ENCODE measurements around the gene NWD2. TPM values are rescaled to one million over a fixed set of nuclear protein-coding genes. Genes with fewer than 3 reads are reported as not detected.

The NWD2 gene
- total and polyA plus RNA-seq, 9 of the 15 experiments (the other 6 are each of a cell fraction or from before 2014, with no cell fraction given), result not detected

- ChIA-PET POLR2A (no interaction called here), CTCF (ENCODE audit: low intra/inter-chr PET ratio) (no interaction called here)
- Histone ChIP-seq H4K20me1 (replicated peaks; ENCODE audit: control insufficient read depth, insufficient read depth, low read length) (no peaks in the 10 kb centered on the region), H3K27me3 (ENCODE audit: control insufficient read depth in 2 of 2, insufficient read depth in 2 of 2, low read length in 2 of 2) (no peaks in the 10 kb centered on the region), H3K36me3 (ENCODE audit: control insufficient read depth, insufficient read depth, low read length) (no peaks in the 10 kb centered on the region), H3K27ac (ENCODE audit: extremely low read depth, low read depth, low read length) (no peak overlapping the region), H3K9me3 (replicated peaks; ENCODE audit: control insufficient read depth, insufficient read depth, low read depth, low read length) (no peaks in the 10 kb centered on the region), H3K9me1 (ENCODE audit: control insufficient read depth, insufficient read depth, low read length) (no peaks in the 10 kb centered on the region), H2AFZ (ENCODE audit: low read depth, low read length) (no peak overlapping the region), H3K4me1 (replicated peaks in 1 of 2; ENCODE audit: control insufficient read depth in 2 of 2, insufficient read depth in 2 of 2, low read length in 2 of 2) (no peaks in the 10 kb centered on the region), H3K4me2 (ENCODE audit: insufficient read depth, low read length) (no peak overlapping the region), H3K9ac (ENCODE audit: insufficient read depth in 1 of 2, low read depth in 2 of 2, low read length in 2 of 2) (no peak overlapping the region), H3K4me3 (no peak overlapping the region), H3K79me2 (ENCODE audit: control insufficient read depth, insufficient read depth, low read length) (no peaks in the 10 kb centered on the region)
- DNase-seq (ENCODE audit: extremely low read depth in 1 of 4, low spot score in 3 of 4) (no peak), ATAC-seq (no peak), FAIRE-seq (no peak)
- TF ChIP-seq, protein P1, sequence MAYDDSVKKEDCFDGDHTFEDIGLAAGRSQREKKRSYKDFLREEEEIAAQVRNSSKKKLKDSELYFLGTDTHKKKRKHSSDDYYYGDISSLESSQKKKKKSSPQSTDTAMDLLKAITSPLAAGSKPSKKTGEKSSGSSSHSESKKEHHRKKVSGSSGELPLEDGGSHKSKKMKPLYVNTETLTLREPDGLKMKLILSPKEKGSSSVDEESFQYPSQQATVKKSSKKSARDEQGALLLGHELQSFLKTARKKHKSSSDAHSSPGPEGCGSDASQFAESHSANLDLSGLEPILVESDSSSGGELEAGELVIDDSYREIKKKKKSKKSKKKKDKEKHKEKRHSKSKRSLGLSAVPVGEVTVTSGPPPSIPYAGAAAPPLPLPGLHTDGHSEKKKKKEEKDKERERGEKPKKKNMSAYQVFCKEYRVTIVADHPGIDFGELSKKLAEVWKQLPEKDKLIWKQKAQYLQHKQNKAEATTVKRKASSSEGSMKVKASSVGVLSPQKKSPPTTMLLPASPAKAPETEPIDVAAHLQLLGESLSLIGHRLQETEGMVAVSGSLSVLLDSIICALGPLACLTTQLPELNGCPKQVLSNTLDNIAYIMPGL (CRISPR knock-in tag; IDR thresholded peaks at IDR 0.05), result no peak
- TF ChIP-seq SNRNP70 (optimal IDR thresholded peaks at IDR 0.05; ENCODE audit: low read depth, low read length), result no peak
- no peak for TF ChIP-seq E2F3 (CRISPR knock-in tag; IDR thresholded peaks at IDR 0.05)
- no peak for TF ChIP-seq PYGO2 (tag; IDR thresholded peaks at IDR 0.05)
- no peak for TF ChIP-seq CHAMP1 (IDR thresholded peaks at IDR 0.05)
- no peak for TF ChIP-seq ZNF551 (CRISPR knock-in tag; IDR thresholded peaks at IDR 0.05)
- no peak for TF ChIP-seq RBFOX2 (IDR thresholded peaks at IDR 0.05; ENCODE audit: low read depth, low read length)
- no peak for TF ChIP-seq CBX5 (IDR thresholded peaks at IDR 0.05; ENCODE audit: borderline replicate concordance, low read depth)
- no peak for TF ChIP-seq RFX7 (CRISPR knock-in tag; IDR thresholded peaks at IDR 0.05)
- TF ChIP-seq ZNF668 (CRISPR knock-in tag; IDR thresholded peaks at IDR 0.05), result no peak
- TF ChIP-seq PRMT5 (CRISPR knock-in tag; IDR thresholded peaks at IDR 0.05), result no peak
- TF ChIP-seq, protein P2, sequence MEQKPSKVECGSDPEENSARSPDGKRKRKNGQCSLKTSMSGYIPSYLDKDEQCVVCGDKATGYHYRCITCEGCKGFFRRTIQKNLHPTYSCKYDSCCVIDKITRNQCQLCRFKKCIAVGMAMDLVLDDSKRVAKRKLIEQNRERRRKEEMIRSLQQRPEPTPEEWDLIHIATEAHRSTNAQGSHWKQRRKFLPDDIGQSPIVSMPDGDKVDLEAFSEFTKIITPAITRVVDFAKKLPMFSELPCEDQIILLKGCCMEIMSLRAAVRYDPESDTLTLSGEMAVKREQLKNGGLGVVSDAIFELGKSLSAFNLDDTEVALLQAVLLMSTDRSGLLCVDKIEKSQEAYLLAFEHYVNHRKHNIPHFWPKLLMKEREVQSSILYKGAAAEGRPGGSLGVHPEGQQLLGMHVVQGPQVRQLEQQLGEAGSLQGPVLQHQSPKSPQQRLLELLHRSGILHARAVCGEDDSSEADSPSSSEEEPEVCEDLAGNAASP (IDR thresholded peaks at IDR 0.05), result no peak
- no peak for TF ChIP-seq SIN3B (IDR thresholded peaks at IDR 0.05; ENCODE audit: low read depth)
- TF ChIP-seq ZNF324 (CRISPR knock-in tag; IDR thresholded peaks at IDR 0.05), result no peak
- no peak for TF ChIP-seq NR2C1 (IDR thresholded peaks at IDR 0.05)
- no peak for TF ChIP-seq NR2C1 (tag; IDR thresholded peaks at IDR 0.05)
- TF ChIP-seq SRSF3 (IDR thresholded peaks at IDR 0.05; ENCODE audit: insufficient read depth, low read length), result no peak
- TF ChIP-seq NELFE (IDR thresholded peaks at IDR 0.05; ENCODE audit: insufficient read depth, insufficient read length), result no peak
- TF ChIP-seq RFX5 (IDR thresholded peaks at IDR 0.05; ENCODE audit: low read depth, low read length), result no peak
- TF ChIP-seq TCFL5 (CRISPR knock-in tag; conservative IDR thresholded peaks at IDR 0.05), result no peak
- intact Hi-C loops (cut with micrococcal nuclease) (no loop called here), in situ Hi-C loops (cut with MboI) (no loop called here)
- no TSS peak for BruUV-seq (replicated peaks)
Observed at GRCh38 chr4:37424753-37425152, 180.2 kb downstream of the NWD2 start.
